Neuronal stem cell (in vitro differentiated cells): ENCODE data around the gene ALDH3B2.
A peak's percentile ranks its signal among the peaks of the same experiment; 100 is the strongest.
"Not testable (repeated sequence)": the region's sequence is repeated elsewhere in the genome, so short reads cannot be mapped to it uniquely, and the experiment has no call there.

Experiments used
- DNase-seq: peaks from one replicate; pipeline ENCODE4 v3.0.0-alpha.2; 2013; ENCODE audit warnings: low spot score
- H2AFZ ChIP-seq: one replicate; pipeline ENCODE4 v1.6.1; 2013; ENCODE audit warnings: mild to moderate bottlenecking, low read length, inconsistent platforms
- H2AK5ac ChIP-seq: 2 replicates; pipeline ENCODE4 v1.6.1; 2013; ENCODE audit warnings: low read depth, mild to moderate bottlenecking, inconsistent platforms, low read length, moderate library complexity, mixed read lengths
- H2BK120ac ChIP-seq: 2 replicates; pipeline ENCODE4 v1.6.1; 2013; ENCODE audit warnings: low read depth, mild to moderate bottlenecking, inconsistent platforms, low read length, moderate library complexity, mixed read lengths
- H2BK12ac ChIP-seq: one replicate; pipeline ENCODE4 v1.6.1; 2013; ENCODE audit warnings: low read length, inconsistent platforms
- H2BK15ac ChIP-seq: 2 replicates; pipeline ENCODE4 v1.6.1; 2013; ENCODE audit warnings: mild to moderate bottlenecking, low read length, inconsistent platforms, mixed read lengths
- H2BK5ac ChIP-seq: one replicate; pipeline ENCODE4 v1.6.1; 2013; ENCODE audit warnings: inconsistent platforms, mild to moderate bottlenecking, low read length, moderate library complexity
- H3K14ac ChIP-seq: one replicate; pipeline ENCODE4 v1.6.1; 2013; ENCODE audit warnings: low read length, inconsistent platforms
- H3K18ac ChIP-seq: 2 replicates; pipeline ENCODE4 v1.6.1; 2013; ENCODE audit warnings: low read length, inconsistent platforms
- H3K23ac ChIP-seq: 2 replicates; pipeline ENCODE4 v1.6.1; 2013; ENCODE audit warnings: low read depth, mild to moderate bottlenecking, mixed read lengths, low read length, inconsistent platforms; ENCODE audit not compliant: poor library complexity
- H3K27ac ChIP-seq: replicated peaks from 3 replicates; pipeline ENCODE4 v1.5.1; 2013; ENCODE audit warnings: low read length, inconsistent platforms
- H3K27me3 ChIP-seq, 3 experiments: 2 replicates each; pipeline ENCODE4 v1.6.1; 2013; ENCODE audit warnings: low read length in 3 of 3, mild to moderate bottlenecking in 2 of 3, inconsistent platforms in 1 of 3, low read depth in 1 of 3, mixed read lengths in 1 of 3, moderate library complexity in 1 of 3; ENCODE audit not compliant: control insufficient read depth in 3 of 3, insufficient read depth in 3 of 3
- H3K36me3 ChIP-seq, 2 donors: replicated peaks in 1 of 2; 2 replicates each; pipeline ENCODE4 v1.6.1; 2013; ENCODE audit warnings: low read length in 2 of 2; ENCODE audit not compliant: control insufficient read depth in 2 of 2, insufficient read depth in 2 of 2
- H3K4ac ChIP-seq: 2 replicates; pipeline ENCODE4 v1.6.1; 2013; ENCODE audit warnings: inconsistent platforms, mild to moderate bottlenecking, low read length, moderate library complexity
- H3K4me1 ChIP-seq, 2 donors: 1 replicate in 1 of 2; 2 replicates in 1 of 2; pipeline ENCODE4 v1.6.1; 2013; ENCODE audit warnings: low read length in 2 of 2, low read depth in 1 of 2; ENCODE audit not compliant: control insufficient read depth in 2 of 2, insufficient read depth in 1 of 2
- H3K4me2 ChIP-seq: one replicate; pipeline ENCODE4 v1.6.1; 2013; ENCODE audit warnings: mild to moderate bottlenecking, low read length, inconsistent platforms; ENCODE audit not compliant: insufficient read depth, poor library complexity, severe bottlenecking
- H3K4me3 ChIP-seq, 2 donors: 2 replicates each; pipeline ENCODE4 v1.5.1; 2013; ENCODE audit warnings: low read length in 2 of 2, mild to moderate bottlenecking in 2 of 2, inconsistent platforms in 1 of 2, moderate library complexity in 1 of 2
- H3K79me1 ChIP-seq: one replicate; pipeline ENCODE4 v1.6.1; 2013; ENCODE audit warnings: low read depth, mild to moderate bottlenecking, inconsistent platforms, low read length, moderate library complexity
- H3K9ac ChIP-seq: one replicate; pipeline ENCODE4 v1.6.1; 2013; ENCODE audit warnings: mild to moderate bottlenecking, low read depth, low read length, inconsistent platforms; ENCODE audit not compliant: poor library complexity
- H3K9me3 ChIP-seq, 2 donors: replicated peaks in 1 of 2; 2 replicates each; pipeline versions ENCODE3 to v1.6.1; 2013; ENCODE audit warnings: low read length in 2 of 2, mild to moderate bottlenecking in 2 of 2, inconsistent platforms in 1 of 2, low read depth in 1 of 2, mixed read lengths in 1 of 2, moderate library complexity in 1 of 2; ENCODE audit not compliant: control insufficient read depth in 2 of 2, insufficient read depth in 1 of 2
- H4K8ac ChIP-seq: one replicate; pipeline ENCODE4 v1.6.1; 2013; ENCODE audit warnings: low read depth, mild to moderate bottlenecking, inconsistent platforms, low read length, moderate library complexity
- H4K91ac ChIP-seq: one replicate; pipeline ENCODE4 v1.6.1; 2013; ENCODE audit warnings: low read length, low read depth, mild to moderate bottlenecking, inconsistent platforms; ENCODE audit not compliant: poor library complexity
- WGBS, 2 donors: extraction: QIAGEN DNeasy Blood & Tissue Kit; methylation state at CpG; one replicate each; pipeline ENCODE4 v1.1.7; 2013; ENCODE audit warnings: missing lambda C conversion rate in 2 of 2, mixed read lengths in 1 of 2; ENCODE audit not compliant: insufficient read length in 2 of 2, insufficient replicate concordance in 1 of 2; ENCODE audit errors: extremely low coverage in 2 of 2; 5-methylcytosine and 5-hydroxymethylcytosine counted together

ALDH3B2 gene

GRCh38 chr11:67713892-67714509, 39.6 kb upstream of the ALDH3B2 start:
- H3K36me3 ChIP-seq, H2AK5ac ChIP-seq, H3K4me2 ChIP-seq, H3K18ac ChIP-seq, H3K9me3 ChIP-seq, DNase-seq, H2BK12ac ChIP-seq, H3K79me1 ChIP-seq, H4K8ac ChIP-seq, H3K9ac ChIP-seq, H3K27ac ChIP-seq, H2BK15ac ChIP-seq, H3K4me3 ChIP-seq, H3K4me1 ChIP-seq, H4K91ac ChIP-seq, H2BK5ac ChIP-seq, H2BK120ac ChIP-seq, H2AFZ ChIP-seq, H3K23ac ChIP-seq, H3K4ac ChIP-seq, H3K14ac ChIP-seq: not testable (repeated sequence)
- H3K27me3 ChIP-seq = peaks cover 0 to 12% (median 8%) of the 10 kb centered on the region in 3 experiments
- WGBS, 2 donors = no CpG with 5 or more reads among the region's 14 CpGs

- DNase-seq, H3K4me1 ChIP-seq, H2AK5ac ChIP-seq, H2AFZ ChIP-seq, H2BK15ac ChIP-seq, H4K91ac ChIP-seq, H3K9me3 ChIP-seq, H3K79me1 ChIP-seq, H3K23ac ChIP-seq, H3K36me3 ChIP-seq, H3K4ac ChIP-seq, H4K8ac ChIP-seq, H3K27ac ChIP-seq, H2BK12ac ChIP-seq, H3K9ac ChIP-seq, H3K18ac ChIP-seq, H2BK120ac ChIP-seq, H3K14ac ChIP-seq, H2BK5ac ChIP-seq: not testable (repeated sequence)
- H3K4me2 ChIP-seq = peak overlapping the region; percentile 57
- whole genome bisulfite sequencing, 2 donors = no CpG with 5 or more reads among the region's 46 CpGs
- peaks cover 0 to 12% (median 8%) of the 10 kb centered on the region in 3 experiments for H3K27me3 ChIP-seq
- H3K4me3 ChIP-seq = peak overlapping the region in 1 of 2 donors; percentile 54
Observed at GRCh38 chr11:67711676-67712075, 37.3 kb upstream of the ALDH3B2 start.

- no CpG with 5 or more reads among the region's 31 CpGs for WGBS, 2 donors
- peak overlapping the region in 1 of 2 donors; percentile 71 for H3K4me3 ChIP-seq
- DNase-seq = not testable (repeated sequence)
Observed at GRCh38 chr11:67711212-67711611, 36.8 kb upstream of the ALDH3B2 start.

GRCh38 chr11:67709806-67710205, 35.4 kb upstream of the ALDH3B2 start:
- H3K4ac ChIP-seq, H3K23ac ChIP-seq, H4K8ac ChIP-seq, H3K14ac ChIP-seq, H3K79me1 ChIP-seq, DNase-seq, H3K9me3 ChIP-seq, H2BK5ac ChIP-seq, H4K91ac ChIP-seq, H2BK15ac ChIP-seq, H2BK12ac ChIP-seq, H2AFZ ChIP-seq, H3K36me3 ChIP-seq, H2AK5ac ChIP-seq, H3K18ac ChIP-seq, H2BK120ac ChIP-seq, H3K4me3 ChIP-seq, H3K27ac ChIP-seq, H3K4me1 ChIP-seq, H3K4me2 ChIP-seq, H3K9ac ChIP-seq: not testable (repeated sequence)
- H3K27me3 ChIP-seq = peaks cover 0 to 24% (median 8%) of the 10 kb centered on the region in 3 experiments
- WGBS, 2 donors = no CpG with 5 or more reads among the region's 11 CpGs

More at GRCh38 chr11:67711212-67711611, 36.8 kb upstream of the ALDH3B2 start:
- not testable (repeated sequence) for H4K8ac ChIP-seq, H3K4me1 ChIP-seq, H3K23ac ChIP-seq, H4K91ac ChIP-seq, H2AFZ ChIP-seq, H3K9ac ChIP-seq, H3K4ac ChIP-seq, H2BK12ac ChIP-seq, H3K36me3 ChIP-seq, H2BK15ac ChIP-seq, H2AK5ac ChIP-seq, H3K14ac ChIP-seq, H3K18ac ChIP-seq, H2BK5ac ChIP-seq, H3K27ac ChIP-seq, H2BK120ac ChIP-seq, H3K9me3 ChIP-seq, H3K79me1 ChIP-seq
- H3K4me2 ChIP-seq = peak overlapping the region; percentile 57
- peaks cover 0 to 14% (median 8%) of the 10 kb centered on the region in 3 experiments for H3K27me3 ChIP-seq
